GM21529 (cell line): ENCODE results near the gene MAP3K2.

Experiments
- ATAC-seq: cut with Tn5 transposase; IDR thresholded peaks from one replicate; pipeline ENCODE4 v1.9.1; 2021; ENCODE audit not compliant: unreplicated experiment

Gene MAP3K2, protein sequence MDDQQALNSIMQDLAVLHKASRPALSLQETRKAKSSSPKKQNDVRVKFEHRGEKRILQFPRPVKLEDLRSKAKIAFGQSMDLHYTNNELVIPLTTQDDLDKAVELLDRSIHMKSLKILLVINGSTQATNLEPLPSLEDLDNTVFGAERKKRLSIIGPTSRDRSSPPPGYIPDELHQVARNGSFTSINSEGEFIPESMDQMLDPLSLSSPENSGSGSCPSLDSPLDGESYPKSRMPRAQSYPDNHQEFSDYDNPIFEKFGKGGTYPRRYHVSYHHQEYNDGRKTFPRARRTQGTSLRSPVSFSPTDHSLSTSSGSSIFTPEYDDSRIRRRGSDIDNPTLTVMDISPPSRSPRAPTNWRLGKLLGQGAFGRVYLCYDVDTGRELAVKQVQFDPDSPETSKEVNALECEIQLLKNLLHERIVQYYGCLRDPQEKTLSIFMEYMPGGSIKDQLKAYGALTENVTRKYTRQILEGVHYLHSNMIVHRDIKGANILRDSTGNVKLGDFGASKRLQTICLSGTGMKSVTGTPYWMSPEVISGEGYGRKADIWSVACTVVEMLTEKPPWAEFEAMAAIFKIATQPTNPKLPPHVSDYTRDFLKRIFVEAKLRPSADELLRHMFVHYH

DNA sequence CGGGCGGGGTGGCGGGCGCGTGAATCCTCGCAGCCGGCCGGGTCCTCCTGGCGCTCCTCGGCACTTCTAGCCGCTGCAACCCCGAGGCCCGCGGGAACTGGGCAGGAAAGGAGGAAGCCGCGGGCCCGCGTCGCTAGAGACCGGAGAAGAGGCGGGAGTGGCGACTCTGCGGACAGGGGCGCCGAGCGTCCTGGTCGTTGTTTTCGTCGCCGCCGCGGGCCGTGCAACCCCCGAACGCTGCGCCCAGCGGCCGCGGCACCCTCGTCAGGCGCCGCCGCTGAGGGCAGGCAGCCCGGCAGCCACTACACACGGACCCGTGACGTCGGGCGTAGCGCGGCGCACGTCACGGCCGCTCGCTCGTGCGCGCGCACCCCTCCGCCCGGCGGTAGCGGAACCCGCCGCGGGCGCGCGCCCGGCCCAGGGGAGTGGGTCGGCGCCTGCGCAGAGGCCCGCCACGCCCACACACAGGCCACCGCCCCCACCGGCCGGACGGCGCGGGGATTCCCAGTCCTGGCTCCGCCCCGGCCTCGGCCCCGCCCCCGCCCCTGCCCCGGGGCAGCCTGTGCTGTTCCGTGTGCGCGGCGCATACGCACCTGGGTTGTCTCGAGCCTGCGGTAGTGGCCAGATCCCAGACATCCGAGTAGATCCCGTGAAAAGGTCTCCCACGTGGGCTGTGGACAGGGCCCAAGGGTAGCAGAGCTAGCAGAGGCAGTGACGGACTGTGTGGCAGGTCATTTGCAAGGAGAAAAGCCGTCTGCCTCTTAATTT, at the start of gene MAP3K2:
Gene MAP3K2 (minus strand): TSS at position 321 of the 768 bp plus-strand sequence. CDS start 44,846 bp downstream, outside the sequence.
- ATAC-seq = peak; percentile 70

- no peak for ATAC-seq
Observed at GRCh38 chr2:127437056-127437455, 49.3 kb upstream of the MAP3K2 start.

GRCh38 chr2:127434515-127434914, 46.7 kb upstream of the MAP3K2 start:
- no peak for ATAC-seq

DNA sequence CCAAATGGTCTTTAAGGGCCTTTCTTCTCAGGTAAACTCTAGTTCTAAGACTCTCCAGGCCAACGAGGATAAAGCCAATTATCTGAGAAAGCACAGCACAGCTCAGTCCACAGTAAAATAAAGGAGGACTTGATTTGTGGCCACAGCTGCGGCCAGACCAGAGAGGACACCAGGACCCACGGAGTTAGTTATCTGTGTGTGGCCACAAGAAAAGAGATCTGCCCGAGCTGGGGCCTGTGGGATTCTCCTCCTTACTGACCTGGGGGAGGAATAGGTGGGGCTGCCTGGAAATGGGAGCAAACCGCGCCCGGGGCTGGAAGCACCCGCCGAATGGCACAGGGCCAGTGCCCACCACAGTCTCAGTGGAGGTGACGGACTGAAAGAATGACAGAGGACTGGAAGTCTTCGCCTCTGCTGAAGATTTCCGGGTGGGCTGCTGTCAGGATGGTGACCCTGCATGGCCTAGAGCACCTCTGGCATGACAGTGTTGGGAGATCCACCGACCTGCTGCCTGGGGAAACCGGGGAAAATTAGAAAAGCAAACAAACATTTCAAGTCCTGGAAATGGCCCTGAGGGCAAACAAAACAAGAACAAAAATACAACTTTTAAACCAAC, 43.7 kb upstream of the MAP3K2 start:
- ATAC-seq = no peak

DNA sequence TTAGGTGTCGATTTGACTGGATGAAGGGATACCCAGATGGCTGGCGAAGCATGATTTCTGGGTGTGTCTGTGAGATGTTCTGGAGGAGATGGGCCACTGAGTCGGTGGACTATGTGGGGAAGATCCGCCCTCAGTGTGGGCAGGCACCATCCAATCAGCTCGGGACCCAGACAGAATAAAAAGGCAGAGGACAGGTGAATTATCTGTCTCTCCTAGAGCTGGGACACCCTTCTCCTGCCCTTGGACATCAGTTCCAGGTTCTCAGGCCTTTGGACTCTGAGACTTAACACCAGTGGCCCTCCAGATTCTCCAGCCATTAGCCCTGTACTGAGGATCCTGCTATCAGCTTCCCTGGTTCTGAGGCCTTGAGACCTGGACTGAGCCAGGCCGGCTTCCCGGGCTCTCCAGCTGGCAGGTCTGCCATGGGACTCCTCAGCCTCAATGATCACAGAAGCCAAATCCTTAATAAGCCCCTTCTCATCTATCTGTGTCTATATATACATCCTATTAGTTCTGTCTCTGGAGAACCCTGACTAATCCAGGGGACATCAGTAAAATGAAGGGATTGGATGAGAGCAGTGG, 42.2 kb upstream of the MAP3K2 start:
- ATAC-seq = no peak

DNA sequence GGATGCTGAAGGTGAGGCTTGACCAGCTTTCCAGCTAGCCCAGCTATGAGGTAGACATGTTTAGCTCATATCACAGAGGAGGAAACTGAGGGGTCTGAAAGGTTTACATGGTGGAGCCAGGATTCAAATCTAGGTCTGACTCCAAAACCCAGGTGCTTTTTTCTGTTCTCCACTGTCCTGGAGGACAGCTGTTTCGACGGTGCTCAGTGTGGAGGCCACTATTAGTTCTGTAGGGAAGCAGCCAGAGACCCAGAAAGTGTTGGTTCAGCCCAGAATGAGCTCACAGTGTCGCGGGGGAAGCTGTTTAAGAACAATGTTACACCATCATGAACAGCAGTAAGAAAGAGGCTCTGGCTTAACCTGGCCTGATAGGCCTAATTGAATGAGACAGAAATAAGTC, 41.5 kb upstream of the MAP3K2 start:
- no peak for ATAC-seq

DNA sequence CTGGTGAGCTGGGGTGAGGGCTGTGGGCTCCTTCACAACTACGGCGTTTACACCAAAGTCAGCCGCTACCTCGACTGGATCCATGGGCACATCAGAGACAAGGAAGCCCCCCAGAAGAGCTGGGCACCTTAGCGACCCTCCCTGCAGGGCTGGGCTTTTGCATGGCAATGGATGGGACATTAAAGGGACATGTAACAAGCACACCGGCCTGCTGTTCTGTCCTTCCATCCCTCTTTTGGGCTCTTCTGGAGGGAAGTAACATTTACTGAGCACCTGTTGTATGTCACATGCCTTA, 41.0 kb upstream of the MAP3K2 start:
- ATAC-seq = no peak

- no peak for ATAC-seq
Observed at GRCh38 chr2:127428057-127428814, 40.5 kb upstream of the MAP3K2 start.

DNA sequence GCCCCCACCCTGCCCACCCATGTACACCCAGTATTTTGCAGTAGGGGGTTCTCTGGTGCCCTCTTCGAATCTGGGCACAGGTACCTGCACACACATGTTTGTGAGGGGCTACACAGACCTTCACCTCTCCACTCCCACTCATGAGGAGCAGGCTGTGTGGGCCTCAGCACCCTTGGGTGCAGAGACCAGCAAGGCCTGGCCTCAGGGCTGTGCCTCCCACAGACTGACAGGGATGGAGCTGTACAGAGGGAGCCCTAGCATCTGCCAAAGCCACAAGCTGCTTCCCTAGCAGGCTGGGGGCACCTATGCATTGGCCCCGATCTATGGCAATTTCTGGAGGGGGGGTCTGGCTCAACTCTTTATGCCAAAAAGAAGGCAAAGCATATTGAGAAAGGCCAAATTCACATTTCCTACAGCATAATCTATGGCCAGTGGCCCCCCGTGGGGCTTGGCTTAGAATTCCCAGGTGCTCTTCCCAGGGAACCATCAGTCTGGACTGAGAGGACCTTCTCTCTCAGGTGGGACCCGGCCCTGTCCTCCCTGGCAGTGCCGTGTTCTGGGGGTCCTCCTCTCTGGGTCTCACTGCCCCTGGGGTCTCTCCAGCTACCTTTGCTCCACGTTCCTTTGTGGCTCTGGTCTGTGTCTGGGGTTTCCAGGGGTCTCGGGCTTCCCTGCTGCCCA, 39.7 kb upstream of the MAP3K2 start:
- ATAC-seq = no peak

- ATAC-seq = no peak
Observed at GRCh38 chr2:127426501-127427354, 39.0 kb upstream of the MAP3K2 start.

DNA sequence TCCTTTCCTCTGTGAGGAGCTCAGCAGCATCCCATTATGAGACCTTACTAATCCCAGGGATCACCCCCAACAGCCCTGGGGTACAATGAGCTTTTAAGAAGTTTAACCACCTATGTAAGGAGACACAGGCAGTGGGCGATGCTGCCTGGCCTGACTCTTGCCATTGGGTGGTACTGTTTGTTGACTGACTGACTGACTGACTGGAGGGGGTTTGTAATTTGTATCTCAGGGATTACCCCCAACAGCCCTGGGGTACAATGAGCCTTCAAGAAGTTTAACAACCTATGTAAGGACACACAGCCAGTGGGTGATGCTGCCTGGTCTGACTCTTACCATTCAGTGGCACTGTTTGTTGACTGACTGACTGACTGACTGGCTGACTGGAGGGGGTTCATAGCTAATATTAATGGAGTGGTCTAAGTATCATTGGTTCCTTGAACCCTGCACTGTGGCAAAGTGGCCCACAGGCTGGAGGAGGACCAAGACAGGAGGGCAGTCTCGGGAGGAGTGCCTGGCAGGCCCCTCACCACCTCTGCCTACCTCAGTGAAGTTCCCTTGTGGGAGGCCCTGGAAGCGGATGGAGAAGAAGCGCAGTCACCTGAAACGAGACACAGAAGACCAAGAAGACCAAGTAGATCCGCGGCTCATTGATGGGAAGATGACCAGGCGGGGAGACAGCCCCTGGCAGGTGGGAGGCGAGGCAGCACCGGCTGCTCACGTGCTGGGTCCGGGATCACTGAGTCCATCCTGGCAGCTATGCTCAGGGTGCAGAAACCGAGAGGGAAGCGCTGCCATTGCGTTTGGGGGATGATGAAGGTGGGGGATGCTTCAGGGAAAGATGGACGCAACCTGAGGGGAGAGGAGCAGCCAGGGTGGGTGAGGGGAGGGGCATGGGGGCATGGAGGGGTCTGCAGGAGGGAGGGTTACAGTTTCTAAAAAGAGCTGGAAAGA, 38.0 kb upstream of the MAP3K2 start:
- ATAC-seq = no peak

DNA sequence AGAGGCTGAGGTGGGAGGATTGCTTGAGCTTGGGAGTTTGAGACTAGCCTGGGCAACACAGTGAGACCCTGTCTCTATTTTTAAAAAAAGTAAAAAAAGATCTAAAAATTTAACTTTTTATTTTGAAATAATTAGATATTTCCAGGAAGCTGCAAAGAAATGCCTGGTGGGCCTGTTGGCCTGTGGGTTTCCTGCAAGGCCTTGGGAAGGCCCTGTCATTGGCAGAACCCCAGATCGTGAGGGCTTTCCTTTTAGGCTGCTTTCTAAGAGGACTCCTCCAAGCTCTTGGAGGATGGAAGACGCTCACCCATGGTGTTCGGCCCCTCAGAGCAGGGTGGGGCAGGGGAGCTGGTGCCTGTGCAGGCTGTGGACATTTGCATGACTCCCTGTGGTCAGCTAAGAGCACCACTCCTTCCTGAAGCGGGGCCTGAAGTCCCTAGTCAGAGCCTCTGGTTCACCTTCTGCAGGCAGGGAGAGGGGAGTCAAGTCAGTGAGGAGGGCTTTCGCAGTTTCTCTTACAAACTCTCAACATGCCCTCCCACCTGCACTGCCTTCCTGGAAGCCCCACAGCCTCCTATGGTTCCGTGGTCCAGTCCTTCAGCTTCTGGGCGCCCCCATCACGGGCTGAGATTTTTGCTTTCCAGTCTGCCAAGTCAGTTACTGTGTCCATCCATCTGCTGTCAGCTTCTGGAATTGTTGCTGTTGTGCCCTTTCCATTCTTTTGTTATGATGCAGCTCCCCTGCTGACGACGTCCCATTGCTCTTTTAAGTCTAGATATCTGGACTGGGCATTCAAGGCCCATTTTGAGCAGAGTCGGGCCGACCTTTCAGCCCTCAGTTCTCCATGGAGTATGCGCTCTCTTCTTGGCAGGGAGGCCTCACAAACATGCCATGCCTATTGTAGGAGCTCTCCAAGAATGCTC, 37.1 kb upstream of the MAP3K2 start:
- ATAC-seq = no peak

GRCh38 chr2:127423880-127424279, 36.1 kb upstream of the MAP3K2 start:
- no peak for ATAC-seq

GRCh38 chr2:127423478-127423843, 35.7 kb upstream of the MAP3K2 start:
- no peak for ATAC-seq

DNA sequence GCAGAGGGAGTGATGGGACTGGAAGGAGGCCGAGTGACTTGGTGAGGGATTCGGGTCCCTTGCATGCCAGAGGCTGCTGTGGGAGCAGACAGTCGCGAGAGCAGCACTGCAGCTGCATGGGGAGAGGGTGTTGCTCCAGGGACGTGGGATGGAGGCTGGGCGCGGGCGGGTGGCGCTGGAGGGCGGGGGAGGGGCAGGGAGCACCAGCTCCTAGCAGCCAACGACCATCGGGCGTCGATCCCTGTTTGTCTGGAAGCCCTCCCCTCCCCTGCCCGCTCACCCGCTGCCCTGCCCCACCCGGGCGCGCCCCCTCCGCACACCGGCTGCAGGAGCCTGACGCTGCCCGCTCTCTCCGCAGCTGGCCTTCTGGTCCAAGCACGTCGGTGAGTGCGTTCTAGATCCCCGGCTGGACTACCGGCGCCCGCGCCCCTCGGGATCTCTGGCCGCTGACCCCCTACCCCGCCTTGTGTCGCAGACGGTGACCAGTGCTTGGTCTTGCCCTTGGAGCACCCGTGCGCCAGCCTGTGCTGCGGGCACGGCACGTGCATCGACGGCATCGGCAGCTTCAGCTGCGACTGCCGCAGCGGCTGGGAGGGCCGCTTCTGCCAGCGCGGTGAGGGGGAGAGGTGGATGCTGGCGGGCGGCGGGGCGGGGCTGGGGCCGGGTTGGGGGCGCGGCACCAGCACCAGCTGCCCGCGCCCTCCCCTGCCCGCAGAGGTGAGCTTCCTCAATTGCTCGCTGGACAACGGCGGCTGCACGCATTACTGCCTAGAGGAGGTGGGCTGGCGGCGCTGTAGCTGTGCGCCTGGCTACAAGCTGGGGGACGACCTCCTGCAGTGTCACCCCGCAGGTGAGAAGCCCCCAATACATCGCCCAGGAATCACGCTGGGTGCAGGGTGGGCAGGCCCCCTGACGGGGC, 35.0 kb upstream of the MAP3K2 start:
- ATAC-seq = no peak
